T-helper 22 cell (primary cell): ENCODE data around the gene PRRC2A.

ENCODE experiments used
- DNase-seq: peaks from one replicate; pipeline ENCODE4 v3.0.0-alpha.2; 2020; ENCODE audit warnings: low read depth

PRRC2A gene

DNA sequence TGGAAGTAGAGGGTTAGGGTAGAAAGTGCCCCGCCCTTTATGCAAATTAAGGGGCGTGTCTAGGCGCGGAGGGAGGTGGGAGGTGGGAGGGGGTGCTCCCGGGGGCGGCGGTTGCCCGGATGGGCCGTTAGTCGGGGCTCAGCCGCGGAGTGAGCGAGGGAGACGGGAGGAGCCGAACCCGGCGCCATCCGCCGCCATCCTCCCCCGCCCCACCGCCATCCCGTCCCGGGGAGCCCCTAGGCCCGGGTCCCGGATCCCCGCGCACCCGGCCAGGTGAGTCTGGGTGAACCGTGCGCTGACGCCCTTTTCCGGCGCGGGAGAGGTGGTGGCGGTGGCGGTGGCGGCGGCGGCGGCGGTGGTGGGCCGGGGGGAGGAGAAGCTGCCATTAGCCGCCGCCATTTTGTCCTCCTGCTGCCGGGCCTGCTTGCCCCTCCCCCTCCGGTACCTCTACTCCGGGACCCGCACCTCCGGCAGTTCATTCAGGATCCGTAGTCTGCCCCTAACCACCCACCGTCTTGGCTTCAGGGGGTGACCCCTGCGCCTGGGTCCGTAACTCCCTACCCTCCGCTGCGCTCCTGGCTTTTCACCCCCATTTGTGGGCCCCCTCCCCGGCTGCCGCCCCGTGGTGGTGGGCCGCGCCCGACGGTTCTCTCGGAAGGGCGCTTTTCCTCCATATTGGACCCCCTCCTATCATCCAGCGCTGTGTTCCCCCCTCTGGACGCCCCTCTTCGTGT is at the start of gene PRRC2A:
Gene PRRC2A, plus strand, starts transcription at position 130 of the 734 bp plus-strand sequence. CDS start 2,075 bp downstream, outside the sequence.
- DNase-seq, result no peak

DNA sequence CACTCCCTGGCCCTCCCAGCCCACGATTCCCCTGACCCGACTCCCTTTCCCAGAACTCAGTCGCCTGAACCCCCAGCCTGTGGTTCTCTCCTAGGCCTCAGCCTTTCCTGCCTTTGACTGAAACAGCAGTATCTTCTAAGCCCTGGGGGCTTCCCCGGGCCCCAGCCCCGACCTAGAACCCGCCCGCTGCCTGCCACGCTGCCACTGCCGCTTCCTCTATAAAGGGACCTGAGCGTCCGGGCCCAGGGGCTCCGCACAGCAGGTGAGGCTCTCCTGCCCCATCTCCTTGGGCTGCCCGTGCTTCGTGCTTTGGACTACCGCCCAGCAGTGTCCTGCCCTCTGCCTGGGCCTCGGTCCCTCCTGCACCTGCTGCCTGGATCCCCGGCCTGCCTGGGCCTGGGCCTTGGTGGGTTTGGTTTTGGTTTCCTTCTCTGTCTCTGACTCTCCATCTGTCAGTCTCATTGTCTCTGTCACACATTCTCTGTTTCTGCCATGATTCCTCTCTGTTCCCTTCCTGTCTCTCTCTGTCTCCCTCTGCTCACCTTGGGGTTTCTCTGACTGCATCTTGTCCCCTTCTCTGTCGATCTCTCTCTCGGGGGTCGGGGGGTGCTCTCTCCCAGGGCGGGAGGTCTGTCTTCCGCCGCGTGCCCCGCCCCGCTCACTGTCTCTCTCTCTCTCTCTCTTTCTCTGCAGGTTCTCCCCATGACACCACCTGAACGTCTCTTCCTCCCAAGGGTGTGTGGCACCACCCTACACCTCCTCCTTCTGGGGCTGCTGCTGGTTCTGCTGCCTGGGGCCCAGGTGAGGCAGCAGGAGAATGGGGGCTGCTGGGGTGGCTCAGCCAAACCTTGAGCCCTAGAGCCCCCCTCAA is 48.2 kb upstream of the PRRC2A start, which contains the start of gene LTA:
Gene LTA, plus strand, starts transcription at position 249 of the 871 bp plus-strand sequence. Its CDS starts 454 bp downstream, at position 703.
- peak; percentile 69 for DNase-seq

DNA sequence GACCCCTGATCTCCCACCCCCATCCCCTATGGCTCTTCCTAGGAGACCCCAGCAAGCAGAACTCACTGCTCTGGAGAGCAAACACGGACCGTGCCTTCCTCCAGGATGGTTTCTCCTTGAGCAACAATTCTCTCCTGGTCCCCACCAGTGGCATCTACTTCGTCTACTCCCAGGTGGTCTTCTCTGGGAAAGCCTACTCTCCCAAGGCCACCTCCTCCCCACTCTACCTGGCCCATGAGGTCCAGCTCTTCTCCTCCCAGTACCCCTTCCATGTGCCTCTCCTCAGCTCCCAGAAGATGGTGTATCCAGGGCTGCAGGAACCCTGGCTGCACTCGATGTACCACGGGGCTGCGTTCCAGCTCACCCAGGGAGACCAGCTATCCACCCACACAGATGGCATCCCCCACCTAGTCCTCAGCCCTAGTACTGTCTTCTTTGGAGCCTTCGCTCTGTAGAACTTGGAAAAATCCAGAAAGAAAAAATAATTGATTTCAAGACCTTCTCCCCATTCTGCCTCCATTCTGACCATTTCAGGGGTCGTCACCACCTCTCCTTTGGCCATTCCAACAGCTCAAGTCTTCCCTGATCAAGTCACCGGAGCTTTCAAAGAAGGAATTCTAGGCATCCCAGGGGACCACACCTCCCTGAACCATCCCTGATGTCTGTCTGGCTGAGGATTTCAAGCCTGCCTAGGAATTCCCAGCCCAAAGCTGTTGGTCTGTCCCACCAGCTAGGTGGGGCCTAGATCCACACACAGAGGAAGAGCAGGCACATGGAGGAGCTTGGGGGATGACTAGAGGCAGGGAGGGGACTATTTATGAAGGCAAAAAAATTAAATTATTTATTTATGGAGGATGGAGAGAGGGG is 47.0 kb upstream of the PRRC2A start:
- DNase-seq, result no peak

DNA sequence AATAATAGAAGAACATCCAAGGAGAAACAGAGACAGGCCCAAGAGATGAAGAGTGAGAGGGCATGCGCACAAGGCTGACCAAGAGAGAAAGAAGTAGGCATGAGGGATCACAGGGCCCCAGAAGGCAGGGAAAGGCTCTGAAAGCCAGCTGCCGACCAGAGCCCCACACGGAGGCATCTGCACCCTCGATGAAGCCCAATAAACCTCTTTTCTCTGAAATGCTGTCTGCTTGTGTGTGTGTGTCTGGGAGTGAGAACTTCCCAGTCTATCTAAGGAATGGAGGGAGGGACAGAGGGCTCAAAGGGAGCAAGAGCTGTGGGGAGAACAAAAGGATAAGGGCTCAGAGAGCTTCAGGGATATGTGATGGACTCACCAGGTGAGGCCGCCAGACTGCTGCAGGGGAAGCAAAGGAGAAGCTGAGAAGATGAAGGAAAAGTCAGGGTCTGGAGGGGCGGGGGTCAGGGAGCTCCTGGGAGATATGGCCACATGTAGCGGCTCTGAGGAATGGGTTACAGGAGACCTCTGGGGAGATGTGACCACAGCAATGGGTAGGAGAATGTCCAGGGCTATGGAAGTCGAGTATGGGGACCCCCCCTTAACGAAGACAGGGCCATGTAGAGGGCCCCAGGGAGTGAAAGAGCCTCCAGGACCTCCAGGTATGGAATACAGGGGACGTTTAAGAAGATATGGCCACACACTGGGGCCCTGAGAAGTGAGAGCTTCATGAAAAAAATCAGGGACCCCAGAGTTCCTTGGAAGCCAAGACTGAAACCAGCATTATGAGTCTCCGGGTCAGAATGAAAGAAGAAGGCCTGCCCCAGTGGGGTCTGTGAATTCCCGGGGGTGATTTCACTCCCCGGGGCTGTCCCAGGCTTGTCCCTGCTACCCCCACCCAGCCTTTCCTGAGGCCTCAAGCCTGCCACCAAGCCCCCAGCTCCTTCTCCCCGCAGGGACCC is 46.1 kb upstream of the PRRC2A start:
- DNase-seq, result no peak

DNA sequence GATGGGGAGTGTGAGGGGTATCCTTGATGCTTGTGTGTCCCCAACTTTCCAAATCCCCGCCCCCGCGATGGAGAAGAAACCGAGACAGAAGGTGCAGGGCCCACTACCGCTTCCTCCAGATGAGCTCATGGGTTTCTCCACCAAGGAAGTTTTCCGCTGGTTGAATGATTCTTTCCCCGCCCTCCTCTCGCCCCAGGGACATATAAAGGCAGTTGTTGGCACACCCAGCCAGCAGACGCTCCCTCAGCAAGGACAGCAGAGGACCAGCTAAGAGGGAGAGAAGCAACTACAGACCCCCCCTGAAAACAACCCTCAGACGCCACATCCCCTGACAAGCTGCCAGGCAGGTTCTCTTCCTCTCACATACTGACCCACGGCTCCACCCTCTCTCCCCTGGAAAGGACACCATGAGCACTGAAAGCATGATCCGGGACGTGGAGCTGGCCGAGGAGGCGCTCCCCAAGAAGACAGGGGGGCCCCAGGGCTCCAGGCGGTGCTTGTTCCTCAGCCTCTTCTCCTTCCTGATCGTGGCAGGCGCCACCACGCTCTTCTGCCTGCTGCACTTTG is 45.1 kb upstream of the PRRC2A start, which contains the start of gene TNF:
Gene TNF, plus strand, starts transcription at position 231 of the 567 bp plus-strand sequence. Its CDS starts 177 bp downstream, at position 408.
- DNase-seq, result peak; percentile 76

DNA sequence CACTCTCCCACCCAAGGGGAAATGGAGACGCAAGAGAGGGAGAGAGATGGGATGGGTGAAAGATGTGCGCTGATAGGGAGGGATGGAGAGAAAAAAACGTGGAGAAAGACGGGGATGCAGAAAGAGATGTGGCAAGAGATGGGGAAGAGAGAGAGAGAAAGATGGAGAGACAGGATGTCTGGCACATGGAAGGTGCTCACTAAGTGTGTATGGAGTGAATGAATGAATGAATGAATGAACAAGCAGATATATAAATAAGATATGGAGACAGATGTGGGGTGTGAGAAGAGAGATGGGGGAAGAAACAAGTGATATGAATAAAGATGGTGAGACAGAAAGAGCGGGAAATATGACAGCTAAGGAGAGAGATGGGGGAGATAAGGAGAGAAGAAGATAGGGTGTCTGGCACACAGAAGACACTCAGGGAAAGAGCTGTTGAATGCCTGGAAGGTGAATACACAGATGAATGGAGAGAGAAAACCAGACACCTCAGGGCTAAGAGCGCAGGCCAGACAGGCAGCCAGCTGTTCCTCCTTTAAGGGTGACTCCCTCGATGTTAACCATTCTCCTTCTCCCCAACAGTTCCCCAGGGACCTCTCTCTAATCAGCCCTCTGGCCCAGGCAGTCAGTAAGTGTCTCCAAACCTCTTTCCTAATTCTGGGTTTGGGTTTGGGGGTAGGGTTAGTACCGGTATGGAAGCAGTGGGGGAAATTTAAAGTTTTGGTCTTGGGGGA is 44.4 kb upstream of the PRRC2A start:
- DNase-seq, result no peak

DNA sequence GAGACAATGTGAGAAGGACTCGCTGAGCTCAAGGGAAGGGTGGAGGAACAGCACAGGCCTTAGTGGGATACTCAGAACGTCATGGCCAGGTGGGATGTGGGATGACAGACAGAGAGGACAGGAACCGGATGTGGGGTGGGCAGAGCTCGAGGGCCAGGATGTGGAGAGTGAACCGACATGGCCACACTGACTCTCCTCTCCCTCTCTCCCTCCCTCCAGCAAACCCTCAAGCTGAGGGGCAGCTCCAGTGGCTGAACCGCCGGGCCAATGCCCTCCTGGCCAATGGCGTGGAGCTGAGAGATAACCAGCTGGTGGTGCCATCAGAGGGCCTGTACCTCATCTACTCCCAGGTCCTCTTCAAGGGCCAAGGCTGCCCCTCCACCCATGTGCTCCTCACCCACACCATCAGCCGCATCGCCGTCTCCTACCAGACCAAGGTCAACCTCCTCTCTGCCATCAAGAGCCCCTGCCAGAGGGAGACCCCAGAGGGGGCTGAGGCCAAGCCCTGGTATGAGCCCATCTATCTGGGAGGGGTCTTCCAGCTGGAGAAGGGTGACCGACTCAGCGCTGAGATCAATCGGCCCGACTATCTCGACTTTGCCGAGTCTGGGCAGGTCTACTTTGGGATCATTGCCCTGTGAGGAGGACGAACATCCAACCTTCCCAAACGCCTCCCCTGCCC is 43.5 kb upstream of the PRRC2A start:
- DNase-seq, result peak; percentile 48

DNA sequence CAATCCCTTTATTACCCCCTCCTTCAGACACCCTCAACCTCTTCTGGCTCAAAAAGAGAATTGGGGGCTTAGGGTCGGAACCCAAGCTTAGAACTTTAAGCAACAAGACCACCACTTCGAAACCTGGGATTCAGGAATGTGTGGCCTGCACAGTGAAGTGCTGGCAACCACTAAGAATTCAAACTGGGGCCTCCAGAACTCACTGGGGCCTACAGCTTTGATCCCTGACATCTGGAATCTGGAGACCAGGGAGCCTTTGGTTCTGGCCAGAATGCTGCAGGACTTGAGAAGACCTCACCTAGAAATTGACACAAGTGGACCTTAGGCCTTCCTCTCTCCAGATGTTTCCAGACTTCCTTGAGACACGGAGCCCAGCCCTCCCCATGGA is 42.9 kb upstream of the PRRC2A start:
- no peak for DNase-seq

DNA sequence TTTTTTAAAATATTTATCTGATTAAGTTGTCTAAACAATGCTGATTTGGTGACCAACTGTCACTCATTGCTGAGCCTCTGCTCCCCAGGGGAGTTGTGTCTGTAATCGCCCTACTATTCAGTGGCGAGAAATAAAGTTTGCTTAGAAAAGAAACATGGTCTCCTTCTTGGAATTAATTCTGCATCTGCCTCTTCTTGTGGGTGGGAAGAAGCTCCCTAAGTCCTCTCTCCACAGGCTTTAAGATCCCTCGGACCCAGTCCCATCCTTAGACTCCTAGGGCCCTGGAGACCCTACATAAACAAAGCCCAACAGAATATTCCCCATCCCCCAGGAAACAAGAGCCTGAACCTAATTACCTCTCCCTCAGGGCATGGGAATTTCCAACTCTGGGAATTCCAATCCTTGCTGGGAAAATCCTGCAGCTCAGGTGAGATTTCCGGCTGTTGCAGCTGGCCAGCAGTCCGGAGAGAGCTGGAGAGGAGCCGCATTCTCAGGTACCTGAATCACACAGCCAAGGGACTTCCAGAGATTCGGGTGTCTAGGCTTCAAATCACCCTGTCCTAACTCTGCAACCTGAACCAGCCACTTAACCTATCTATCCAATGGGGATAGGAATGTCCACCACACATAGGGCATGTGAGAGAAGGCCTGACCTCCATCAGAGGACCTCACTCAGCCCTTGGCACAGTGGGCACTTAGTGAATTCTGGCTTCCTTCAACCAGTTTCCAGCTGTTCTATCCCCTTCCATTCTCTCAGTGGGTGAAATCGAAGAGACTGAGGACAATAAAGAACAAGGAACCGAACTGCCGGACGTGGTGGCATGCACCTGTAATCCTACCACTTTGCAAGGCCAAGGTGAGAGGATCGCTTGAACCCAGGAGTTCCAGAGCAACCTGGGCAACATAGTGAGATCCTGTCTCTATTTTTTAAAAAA is 42.1 kb upstream of the PRRC2A start:
- DNase-seq, result no peak

DNA sequence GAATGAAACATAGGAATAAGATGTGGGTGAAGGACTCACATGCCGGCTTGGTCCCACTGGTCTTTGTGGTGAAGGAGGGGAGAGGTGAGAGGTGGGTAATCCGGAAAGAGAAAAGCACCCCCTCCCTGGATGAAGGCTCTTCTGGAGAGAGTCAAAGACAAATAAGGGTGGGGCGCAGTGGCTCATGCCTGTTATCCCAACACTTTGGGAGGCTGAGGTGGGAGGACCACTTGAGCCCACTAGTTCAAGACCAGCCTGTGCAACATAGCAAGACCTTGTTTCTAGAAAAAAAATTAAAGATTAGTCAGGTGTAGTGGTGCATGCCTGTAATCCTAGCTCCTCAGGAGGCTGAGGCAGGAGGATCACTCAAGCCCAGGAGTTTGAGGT is 41.4 kb upstream of the PRRC2A start:
- DNase-seq, result no peak

DNA sequence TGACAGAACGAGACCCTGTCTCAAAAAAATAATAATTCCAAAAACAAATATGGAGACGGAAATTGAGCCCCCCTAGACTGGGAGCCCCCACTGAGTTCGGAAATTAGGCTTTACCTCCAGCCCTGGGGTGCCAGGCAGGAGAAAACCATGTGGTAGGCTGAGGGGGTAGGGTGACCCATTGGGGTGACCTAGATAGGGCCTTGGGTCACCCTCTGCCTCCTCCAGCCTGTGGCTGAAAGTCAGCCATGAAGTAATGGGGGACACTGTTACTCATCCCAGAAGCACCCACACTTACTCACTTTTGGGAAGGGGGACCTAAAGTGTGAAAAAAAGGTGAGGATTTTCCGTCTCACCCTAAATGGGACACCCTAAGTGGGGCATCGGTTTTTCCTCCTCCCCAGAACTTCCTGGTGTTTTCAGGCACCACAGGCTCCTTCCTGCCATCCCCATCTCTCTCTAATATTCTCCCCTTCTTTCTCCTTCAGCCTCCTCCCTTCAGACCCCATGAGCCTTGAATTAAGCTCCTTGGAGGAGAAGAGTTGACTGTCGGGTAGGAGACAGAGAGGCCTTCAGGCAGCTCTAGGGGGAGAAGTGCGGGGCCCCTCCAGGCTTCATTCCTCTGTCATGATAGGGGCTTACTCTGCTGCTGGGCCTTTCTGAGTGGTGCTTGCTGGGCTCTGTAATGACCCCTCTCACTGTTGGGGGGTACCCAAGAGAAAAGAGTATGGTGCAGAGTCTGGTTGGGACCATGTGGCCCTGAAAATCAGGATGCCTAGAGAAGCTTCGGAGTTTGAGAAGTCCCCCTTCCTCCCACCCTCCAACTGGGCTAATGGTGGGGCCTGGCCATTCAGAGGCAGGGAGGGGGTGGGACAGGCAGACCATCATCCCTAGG is 40.7 kb upstream of the PRRC2A start:
- no peak for DNase-seq

DNA sequence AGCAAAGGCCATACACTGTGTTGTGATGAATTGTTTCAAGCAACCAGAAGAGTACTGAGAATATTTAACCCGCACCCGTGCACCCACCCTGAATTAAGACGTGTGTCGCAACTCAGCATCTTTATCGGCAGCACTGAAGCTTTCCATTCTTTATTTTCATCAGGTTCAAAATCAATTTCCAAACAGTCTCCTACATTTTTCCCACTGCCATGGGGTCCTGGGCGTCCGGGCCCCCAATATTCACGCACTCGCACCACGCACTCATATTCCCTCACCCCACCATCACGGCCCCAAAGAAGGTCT is 40.1 kb upstream of the PRRC2A start:
- no peak for DNase-seq

DNA sequence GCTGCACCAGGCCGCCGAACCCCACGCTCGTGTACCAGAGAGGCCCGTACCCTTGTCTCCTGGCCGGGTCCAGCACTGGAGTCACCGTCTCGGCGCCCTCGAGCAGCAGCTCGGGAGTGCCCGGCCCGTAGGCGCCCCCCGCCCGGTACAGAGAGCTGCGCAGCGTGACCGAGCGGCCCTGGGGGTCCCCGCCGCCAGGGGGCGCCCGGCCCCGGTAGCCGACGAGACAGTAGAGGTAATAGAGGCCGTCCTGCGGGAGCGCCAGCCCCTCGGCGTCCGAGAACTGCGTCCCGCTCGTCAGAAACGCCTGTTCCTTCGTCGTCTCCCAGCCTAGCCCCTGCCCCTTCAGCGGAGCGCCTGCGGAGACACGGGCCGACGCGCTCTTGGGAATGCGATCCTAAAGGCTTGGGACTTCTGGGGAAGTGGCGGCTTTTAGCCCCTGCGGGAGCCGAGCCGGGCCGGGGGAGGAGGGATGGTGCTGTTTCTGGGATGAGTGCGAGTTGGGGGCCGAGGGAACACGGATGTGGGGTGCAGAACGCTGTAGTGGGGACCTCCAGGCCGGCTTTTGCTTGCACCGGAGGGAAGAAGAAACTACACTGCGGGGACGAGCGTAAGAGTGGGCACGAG is 39.6 kb upstream of the PRRC2A start:
- peak; percentile 73 for DNase-seq

DNA sequence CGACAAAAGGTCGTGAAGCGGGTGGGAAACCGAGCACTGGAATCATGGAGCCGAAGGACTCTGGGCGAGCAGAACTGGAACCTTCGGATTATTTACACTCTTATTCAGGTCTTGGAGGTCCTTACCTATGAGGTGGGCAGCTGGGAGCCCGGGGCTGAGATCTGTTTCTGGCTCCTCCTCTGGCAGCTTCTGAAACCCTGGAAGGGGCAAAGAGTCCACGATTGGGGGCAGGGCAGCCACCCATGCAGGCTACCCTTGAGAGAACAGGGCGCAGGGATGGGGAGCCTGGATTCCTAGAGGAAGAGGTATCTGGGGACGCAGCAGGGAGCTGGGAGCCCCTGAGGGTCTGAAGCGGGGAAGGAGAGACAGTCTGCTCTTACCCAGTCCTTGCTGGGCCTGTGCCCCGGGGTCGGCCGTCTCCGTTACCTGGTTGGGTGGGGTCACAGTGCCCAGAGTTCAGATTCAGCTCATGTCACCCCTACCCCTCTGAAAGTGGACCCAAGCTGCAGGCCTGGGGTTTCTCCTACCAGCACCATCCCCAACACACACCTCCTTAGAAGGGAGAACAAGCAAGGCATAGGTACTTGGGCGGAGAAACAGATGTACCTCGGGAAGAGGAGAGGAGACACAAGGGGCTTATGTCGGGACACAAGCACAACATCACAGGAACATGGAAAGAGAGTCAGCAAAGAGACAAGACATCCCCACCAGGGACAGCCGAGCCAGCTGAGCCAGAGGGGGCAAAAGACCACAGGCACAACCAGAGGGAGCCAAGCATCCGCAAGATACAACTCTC is 38.9 kb upstream of the PRRC2A start:
- no peak for DNase-seq

DNA sequence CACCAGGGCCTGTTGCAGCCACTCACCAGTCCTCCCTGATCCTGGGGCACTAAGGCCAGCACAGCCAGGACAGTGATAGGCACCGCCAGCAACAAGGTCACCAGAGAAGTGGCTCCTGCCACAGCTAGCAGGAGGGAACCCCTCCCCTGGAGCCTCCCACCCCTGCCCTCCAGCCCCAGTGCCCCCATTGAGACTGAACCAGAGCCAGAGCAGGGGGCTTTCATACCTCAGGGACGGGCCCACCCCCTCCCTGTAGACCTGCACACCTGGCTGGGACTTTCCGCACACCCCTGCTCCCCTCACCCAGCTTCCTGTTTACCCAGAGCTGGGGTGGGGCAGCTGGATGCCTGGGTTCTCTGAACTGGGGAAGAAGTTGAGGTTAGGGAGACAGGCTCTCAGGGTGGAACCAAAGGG is 38.3 kb upstream of the PRRC2A start, which contains the start of gene LTB:
Gene LTB, minus strand, starts transcription at position 195 of the 414 bp plus-strand sequence. Its CDS starts 7 bp downstream, at position 188.
- DNase-seq, result peak; percentile 70

DNA sequence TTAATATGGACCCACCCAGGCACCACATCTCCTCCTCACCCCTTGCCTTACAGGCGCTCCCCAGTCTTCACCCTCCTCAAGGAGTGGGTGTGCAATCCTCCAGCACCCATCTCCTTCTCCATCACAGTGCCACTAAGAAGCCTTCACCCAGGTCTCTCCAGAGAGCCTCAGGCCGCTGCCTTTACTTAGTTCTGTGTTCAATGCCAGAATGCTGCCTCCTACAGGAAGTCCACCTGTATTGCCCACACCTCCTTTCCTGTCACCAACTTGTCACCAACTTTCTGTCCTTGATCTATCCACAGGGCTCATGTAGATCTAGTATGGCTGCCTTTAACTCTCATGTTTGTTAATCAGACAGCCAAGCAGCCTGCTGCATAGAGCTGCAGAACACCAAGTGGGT is 35.0 kb upstream of the PRRC2A start:
- no peak for DNase-seq
